Esophagus squamous epithelium (tissue), 4 donors: Measurements from ENCODE around the gene MED15.

Experiments used
- CTCF ChIP-seq, 6 experiments: fragments of 450-650 bp in 4 of 6; fragments of 200-600 bp in 2 of 6; sonication (generic) in 2 of 6; IDR thresholded peaks; one replicate each; pipeline ENCODE4 v1.5.1; 2016 to 2019; ENCODE audit warnings: antibody characterized with exemption in 6 of 6, mild to moderate bottlenecking in 4 of 6, moderate library complexity in 4 of 6
- POLR2A ChIP-seq, 4 donors: fragments of 450-650 bp; IDR thresholded peaks; one replicate each; pipeline ENCODE4 v1.6.1; 2017; ENCODE audit warnings: antibody characterized with exemption in 4 of 4, mild to moderate bottlenecking in 4 of 4, moderate library complexity in 3 of 4

GRCh38 chr22:20568502-20569058 is 61.2 kb downstream of the MED15 start:
- TF ChIP-seq POLR2A (IDR thresholded peaks at IDR 0.05) (no peak), CTCF (IDR thresholded peaks at IDR 0.05) (no peak)
